GM13976 (cell line): ENCODE results near the gene DNAH3.
"Not testable (repeated sequence)": the region's sequence is repeated elsewhere in the genome, so short reads cannot be mapped to it uniquely, and the experiment has no call there.

Experiments
- DNase-seq: peaks from one replicate; pipeline ENCODE4 v3.0.0; 2012; ENCODE audit warnings: low spot score
- CTCF ChIP-seq: IDR thresholded peaks from 2 replicates; pipeline ENCODE4 v1.5.1; 2012; ENCODE audit warnings: borderline replicate concordance, mild to moderate bottlenecking; ENCODE audit not compliant: insufficient read depth; ENCODE audit errors: extremely low read depth, missing control alignments, control extremely low read depth
- in situ Hi-C: fragments of 300-500 bp; cut with MboI; formaldehyde crosslinking; loops from one replicate; pipeline ENCODE4 v1.12.0; 2022; ENCODE audit warnings: low sequenced_read_pairs, mixed read lengths, inconsistent platforms; ENCODE audit not compliant: unreplicated experiment

Gene DNAH3

GRCh38 chr16:21120976-21121520 is 29.6 kb downstream of the DNAH3 start:
- no peak for DNase-seq
- no peak for TF ChIP-seq CTCF
- in situ Hi-C loops: no loop called here

- no peak for DNase-seq
- TF ChIP-seq CTCF: no peak
- in situ Hi-C loops: no loop called here
Observed at GRCh38 chr16:21117567-21117966, 33.1 kb downstream of the DNAH3 start.

- no peak for TF ChIP-seq CTCF
- in situ Hi-C loops: no loop called here
- DNase-seq: no peak
Observed at GRCh38 chr16:21116148-21116693, 34.4 kb downstream of the DNAH3 start.

- in situ Hi-C loops, DNase-seq: not testable (repeated sequence)
Observed at GRCh38 chr16:21115551-21115950, 35.1 kb downstream of the DNAH3 start.

GRCh38 chr16:21103941-21104860 is 46.4 kb downstream of the DNAH3 start:
- DNase-seq: no peak
- TF ChIP-seq CTCF: no peak

GRCh38 chr16:21101631-21102420 is 48.8 kb downstream of the DNAH3 start:
- peak; percentile 15 for DNase-seq
- in situ Hi-C loops: no loop called here
- no peak for TF ChIP-seq CTCF

More at GRCh38 chr16:21103941-21104860, 46.4 kb downstream of the DNAH3 start:
- in situ Hi-C loops: no loop called here
